ENCODE data around the gene ZNF57.
A peak's percentile ranks its signal among the peaks of the same experiment; 100 is the strongest.
"Not testable (repeated sequence)": the region's sequence is repeated elsewhere in the genome, so short reads cannot be mapped to it uniquely, and the experiment has no call there.

ZNF57 gene

GRCh38 chr19:2950286-2951124 lies 49.8 kb downstream of the ZNF57 start:
- peak; percentile 98 to 100 for DNase-seq (ENCODE audit: low spot score in 2 of 2)
- Histone ChIP-seq H3K4me1 (peaks cover 6% of the 10 kb centered on the region), H3K4me3 (peak overlapping the region; percentile 82), H3K9me3 (no peaks in the 10 kb centered on the region), H3K27me3 (ENCODE audit: low read depth) (no peaks in the 10 kb centered on the region), H3K36me3 (replicated peaks) (peaks cover 3% of the 10 kb centered on the region; the same call in 1 of the 2 replicates)
- in situ Hi-C loops (cut with MboI; ENCODE audit: low sequenced_read_pairs), result loop anchor here (10.0 kb wide), 1 partner anchor 214 kb away; no protein-coding TSS in a partner anchor

- Histone ChIP-seq H3K36me3 (replicated peaks) (peaks cover 3% of the 10 kb centered on the region; the same call in 1 of the 2 replicates), H3K27me3 (ENCODE audit: low read depth) (no peaks in the 10 kb centered on the region; the same call in 1 of the 2 replicates), H3K4me1 (peaks cover 6% of the 10 kb centered on the region), H3K9me3 (no peaks in the 10 kb centered on the region), H3K4me3 (no peak overlapping the region)
- no peak for DNase-seq (ENCODE audit: low spot score in 2 of 2)
- in situ Hi-C loops (cut with MboI; ENCODE audit: low sequenced_read_pairs), result loop anchor here (10.0 kb wide), 1 partner anchor 212 kb away; no protein-coding TSS in a partner anchor
These were observed 52.3 kb downstream of the ZNF57 start for GRCh38 chr19:2952953-2953481.

- in situ Hi-C loops (cut with MboI; ENCODE audit: low sequenced_read_pairs), result loop anchor here (10.0 kb wide), 1 partner anchor 208 kb away; no protein-coding TSS in a partner anchor
- DNase-seq (ENCODE audit: low spot score in 2 of 2), result no peak
- no peaks in the 10 kb centered on the region for H3K9me3 ChIP-seq
- no peaks in the 10 kb centered on the region; the same call in 1 of the 2 replicates for H3K27me3 ChIP-seq (ENCODE audit: low read depth)
- no peaks in the 10 kb centered on the region for H3K36me3 ChIP-seq (replicated peaks)
- no peaks in the 10 kb centered on the region for H3K4me1 ChIP-seq
- no peak overlapping the region for H3K4me3 ChIP-seq
These were observed 56.4 kb downstream of the ZNF57 start for GRCh38 chr19:2957160-2957559.

GRCh38 chr19:2960120-2960519 lies 59.4 kb downstream of the ZNF57 start:
- H3K36me3 ChIP-seq (replicated peaks), result no peaks in the 10 kb centered on the region
- no peak overlapping the region for H3K4me3 ChIP-seq
- DNase-seq (ENCODE audit: low spot score in 2 of 2), result no peak
- H3K27me3 ChIP-seq (ENCODE audit: low read depth), result no peaks in the 10 kb centered on the region; the same call in 1 of the 2 replicates
- in situ Hi-C loops (cut with MboI; ENCODE audit: low sequenced_read_pairs), result loop anchor here (5.0 kb wide), 1 partner anchor 142 kb away; no protein-coding TSS in a partner anchor
- no peaks in the 10 kb centered on the region for H3K9me3 ChIP-seq
- no peaks in the 10 kb centered on the region for H3K4me1 ChIP-seq

- H3K4me1 ChIP-seq, result no peaks in the 10 kb centered on the region
These were observed 61.4 kb downstream of the ZNF57 start for GRCh38 chr19:2962018-2962670.

GRCh38 chr19:2963122-2963521 lies 62.4 kb downstream of the ZNF57 start:
- H3K36me3 ChIP-seq (replicated peaks), result no peaks in the 10 kb centered on the region
- no peaks in the 10 kb centered on the region for H3K27me3 ChIP-seq (ENCODE audit: low read depth)
- in situ Hi-C loops (cut with MboI; ENCODE audit: low sequenced_read_pairs), result loop anchor here (5.0 kb wide), 1 partner anchor 139 kb away; no protein-coding TSS in a partner anchor
- H3K9me3 ChIP-seq, result no peaks in the 10 kb centered on the region
- no peak for DNase-seq (ENCODE audit: low spot score in 2 of 2)
- no peak overlapping the region for H3K4me3 ChIP-seq
- H3K4me1 ChIP-seq, result no peaks in the 10 kb centered on the region

More at GRCh38 chr19:2962018-2962670, 61.4 kb downstream of the ZNF57 start:
- no peaks in the 10 kb centered on the region; the same call in 1 of the 2 replicates for H3K27me3 ChIP-seq (ENCODE audit: low read depth)
- in situ Hi-C loops (cut with MboI; ENCODE audit: low sequenced_read_pairs), result loop anchor here (5.0 kb wide), 1 partner anchor 140 kb away; no protein-coding TSS in a partner anchor
- H3K36me3 ChIP-seq (replicated peaks), result no peaks in the 10 kb centered on the region
- no peak overlapping the region for H3K4me3 ChIP-seq
- peak; percentile 79 to 81 for DNase-seq (ENCODE audit: low spot score in 2 of 2)
- no peaks in the 10 kb centered on the region for H3K9me3 ChIP-seq

- not testable (repeated sequence) for H3K9me3 ChIP-seq; H3K36me3 ChIP-seq (replicated peaks); H3K27me3 ChIP-seq (ENCODE audit: low read depth); H3K4me3 ChIP-seq; DNase-seq (ENCODE audit: low spot score in 2 of 2); H3K4me1 ChIP-seq
- in situ Hi-C loops (cut with MboI; ENCODE audit: low sequenced_read_pairs), result loop anchor here (5.0 kb wide), 1 partner anchor 139 kb away; no protein-coding TSS in a partner anchor
These were observed 62.9 kb downstream of the ZNF57 start for GRCh38 chr19:2963631-2964030.

- in situ Hi-C loops (cut with MboI; ENCODE audit: low sequenced_read_pairs), result loop anchor here (5.0 kb wide), 1 partner anchor 137 kb away; no protein-coding TSS in a partner anchor
- Histone ChIP-seq H3K9me3 (no peaks in the 10 kb centered on the region), H3K36me3 (replicated peaks) (no peaks in the 10 kb centered on the region), H3K27me3 (ENCODE audit: low read depth) (no peaks in the 10 kb centered on the region), H3K4me3 (no peak overlapping the region), H3K4me1 (no peaks in the 10 kb centered on the region)
- DNase-seq (ENCODE audit: low spot score in 2 of 2), result no peak
These were observed 64.1 kb downstream of the ZNF57 start for GRCh38 chr19:2964874-2965273.

GRCh38 chr19:2967972-2968371 lies 67.2 kb downstream of the ZNF57 start:
- Histone ChIP-seq H3K4me3 (no peak overlapping the region), H3K27me3 (ENCODE audit: low read depth) (no peaks in the 10 kb centered on the region), H3K36me3 (replicated peaks) (no peaks in the 10 kb centered on the region), H3K4me1 (no peaks in the 10 kb centered on the region), H3K9me3 (no peaks in the 10 kb centered on the region)
- no peak for DNase-seq (ENCODE audit: low spot score in 2 of 2)
- in situ Hi-C loops (cut with MboI; ENCODE audit: low sequenced_read_pairs), result no loop called here
